ENCODE results near the gene CTDSP2. TPM values are rescaled to one million over a fixed set of nuclear protein-coding genes. Genes with fewer than 3 reads are reported as not detected.

Gene CTDSP2
- total RNA-seq, 2 experiments from 2014 or later: 44.2 to 118 TPM

- ChIA-PET POLR2A (interaction anchor here (0.7 kb wide), 1 partner anchor 287 kb away, joined by 3 read pairs; no protein-coding TSS in a partner anchor), CTCF (ENCODE audit: unreplicated experiment) (no interaction called here)
- H3K9me2 ChIP-seq (ENCODE audit: insufficient read depth, low read length): no peaks in the 10 kb centered on the region
- H3K4me3 ChIP-seq (ENCODE audit: low read depth, low read length, poor library complexity, severe bottlenecking): no peak overlapping the region
- H3K27ac ChIP-seq (ENCODE audit: low read depth, low read length, poor library complexity, severe bottlenecking): no peak overlapping the region
- no peaks in the 10 kb centered on the region for H4K20me1 ChIP-seq (ENCODE audit: insufficient read depth, low read length)
- DNase-seq (ENCODE audit: low spot score): no peak
- H3K36me3 ChIP-seq (ENCODE audit: insufficient read depth, low read length): peaks cover 3% of the 10 kb centered on the region; the same call in 1 of the 2 replicates
- TF ChIP-seq EZH2phosphoT487 (IDR thresholded peaks at IDR 0.05; ENCODE audit: borderline replicate concordance, low read depth, low read length) (no peak), CTCF (conservative IDR thresholded peaks at IDR 0.05; ENCODE audit: low read length) (no peak)
- H3K4me1 ChIP-seq (ENCODE audit: insufficient read depth, low read length, poor library complexity, severe bottlenecking): no peaks in the 10 kb centered on the region
- intact Hi-C loops (cut with micrococcal nuclease; ENCODE audit: unreplicated experiment): no loop called here
- H3K79me2 ChIP-seq (ENCODE audit: insufficient read depth, low read depth, low read length): no peaks in the 10 kb centered on the region
- BruUV-seq (replicated peaks): no TSS peak
- no peaks in the 10 kb centered on the region for H3K9me3 ChIP-seq (ENCODE audit: low read length)
- H2AFZ ChIP-seq (ENCODE audit: low read length): no peak overlapping the region
- no peak overlapping the region for H3K4me2 ChIP-seq (ENCODE audit: low read length)
Measured at GRCh38 chr12:57811028-57811755, 35.3 kb downstream of the CTDSP2 start.

- POLR2A ChIA-PET: interaction anchor here (1.2 kb wide), 1 partner anchor 88 kb away, joined by 4 read pairs; no protein-coding TSS in a partner anchor
- H3K79me2 ChIP-seq (ENCODE audit: insufficient read depth, low read depth, low read length): no peaks in the 10 kb centered on the region
- peaks cover 3% of the 10 kb centered on the region; the same call in 1 of the 2 replicates for H3K36me3 ChIP-seq (ENCODE audit: insufficient read depth, low read length)
- no peak overlapping the region for H2AFZ ChIP-seq (ENCODE audit: low read length)
- BruUV-seq (replicated peaks): no TSS peak
- H3K4me2 ChIP-seq (ENCODE audit: low read length): no peak overlapping the region
- CTCF ChIA-PET (ENCODE audit: unreplicated experiment): no interaction called here
- DNase-seq (ENCODE audit: low spot score): no peak
- TF ChIP-seq CTCF (conservative IDR thresholded peaks at IDR 0.05; ENCODE audit: low read length) (no peak), EZH2phosphoT487 (IDR thresholded peaks at IDR 0.05; ENCODE audit: borderline replicate concordance, low read depth, low read length) (no peak)
- no peaks in the 10 kb centered on the region for H3K9me2 ChIP-seq (ENCODE audit: insufficient read depth, low read length)
- intact Hi-C loops (cut with micrococcal nuclease; ENCODE audit: unreplicated experiment): no loop called here
- H4K20me1 ChIP-seq (ENCODE audit: insufficient read depth, low read length): no peaks in the 10 kb centered on the region
- no peak overlapping the region for H3K27ac ChIP-seq (ENCODE audit: low read depth, low read length, poor library complexity, severe bottlenecking)
- H3K4me3 ChIP-seq (ENCODE audit: low read depth, low read length, poor library complexity, severe bottlenecking): no peak overlapping the region
- no peaks in the 10 kb centered on the region for H3K9me3 ChIP-seq (ENCODE audit: low read length)
- H3K4me1 ChIP-seq (ENCODE audit: insufficient read depth, low read length, poor library complexity, severe bottlenecking): no peaks in the 10 kb centered on the region
Measured at GRCh38 chr12:57810450-57810849, 36.1 kb downstream of the CTDSP2 start.

- CTCF ChIA-PET (ENCODE audit: unreplicated experiment): no interaction called here
- Histone ChIP-seq H3K9me3 (ENCODE audit: low read length) (no peaks in the 10 kb centered on the region), H2AFZ (ENCODE audit: low read length) (no peak overlapping the region)
Measured at GRCh38 chr12:57809425-57809824, 37.1 kb downstream of the CTDSP2 start.

More at GRCh38 chr12:57809425-57809824, 37.1 kb downstream of the CTDSP2 start:
- intact Hi-C loops (cut with micrococcal nuclease; ENCODE audit: unreplicated experiment): no loop called here
- no peak for DNase-seq (ENCODE audit: low spot score)
- Histone ChIP-seq H3K79me2 (ENCODE audit: insufficient read depth, low read depth, low read length) (no peaks in the 10 kb centered on the region), H4K20me1 (ENCODE audit: insufficient read depth, low read length) (no peaks in the 10 kb centered on the region), H3K4me3 (ENCODE audit: low read depth, low read length, poor library complexity, severe bottlenecking) (no peak overlapping the region), H3K4me2 (ENCODE audit: low read length) (no peak overlapping the region), H3K27ac (ENCODE audit: low read depth, low read length, poor library complexity, severe bottlenecking) (no peak overlapping the region), H3K4me1 (ENCODE audit: insufficient read depth, low read length, poor library complexity, severe bottlenecking) (no peaks in the 10 kb centered on the region), H3K36me3 (ENCODE audit: insufficient read depth, low read length) (peaks cover 3% of the 10 kb centered on the region; the same call in 1 of the 2 replicates), H3K9me2 (ENCODE audit: insufficient read depth, low read length) (no peaks in the 10 kb centered on the region)
- BruUV-seq (replicated peaks): no TSS peak
- TF ChIP-seq CTCF (conservative IDR thresholded peaks at IDR 0.05; ENCODE audit: low read length) (no peak), EZH2phosphoT487 (IDR thresholded peaks at IDR 0.05; ENCODE audit: borderline replicate concordance, low read depth, low read length) (no peak)
- POLR2A ChIA-PET: interaction anchor here (1.2 kb wide), 1 partner anchor 89 kb away, joined by 4 read pairs; no protein-coding TSS in a partner anchor
